GM12801 (cell line): ENCODE measurements around the gene CYP1A2.

Experiments used
- TF ChIP-seq, protein P1 (sequence below): IDR thresholded peaks from one replicate; pipeline ENCODE4 v1.5.1; 2011; ENCODE audit warnings: control low read depth; ENCODE audit not compliant: insufficient read length; ENCODE audit errors: extremely low read depth

Gene CYP1A2

DNA sequence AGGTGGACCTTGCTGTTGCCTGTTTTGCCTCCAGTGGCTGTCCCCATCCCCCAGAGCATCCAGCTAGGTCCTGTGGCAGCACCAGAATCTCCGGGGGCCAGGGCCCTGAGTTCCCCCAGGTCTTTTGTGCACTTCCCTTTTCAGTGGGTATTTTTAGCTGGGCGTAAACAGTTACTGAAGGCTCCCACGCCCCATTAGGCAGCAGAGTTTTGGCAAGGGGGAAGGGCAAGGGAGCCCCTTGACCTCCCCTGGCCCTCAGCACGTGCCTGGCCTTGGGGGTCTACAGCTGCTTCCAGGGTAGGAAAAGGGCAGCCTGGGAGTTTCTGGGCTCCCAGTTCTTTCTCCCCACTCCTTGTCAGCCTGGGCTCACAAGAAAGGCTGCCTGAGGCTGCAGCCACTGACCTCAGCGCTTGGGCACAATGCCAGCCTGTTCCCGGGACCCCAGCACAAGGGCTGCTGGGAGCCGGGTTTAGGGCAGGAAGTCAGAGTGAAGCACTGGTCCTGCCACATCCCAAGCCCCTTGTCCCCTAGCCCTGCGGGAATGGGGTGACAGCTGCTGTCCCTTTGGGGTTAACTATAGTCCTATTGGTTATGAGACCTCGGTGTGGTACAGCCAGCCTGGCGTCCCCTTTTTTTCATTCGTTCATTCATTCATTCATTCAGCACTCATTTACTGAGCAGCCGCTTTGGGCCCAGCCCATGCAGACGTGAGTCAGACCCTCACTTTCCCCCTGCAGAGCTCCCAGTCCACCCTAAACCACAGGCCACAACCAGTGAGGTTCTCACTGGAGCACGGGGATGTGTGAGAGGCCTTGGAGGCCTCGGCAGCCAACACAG, 41.7 kb downstream of the CYP1A2 start:
- TF ChIP-seq, protein P1, sequence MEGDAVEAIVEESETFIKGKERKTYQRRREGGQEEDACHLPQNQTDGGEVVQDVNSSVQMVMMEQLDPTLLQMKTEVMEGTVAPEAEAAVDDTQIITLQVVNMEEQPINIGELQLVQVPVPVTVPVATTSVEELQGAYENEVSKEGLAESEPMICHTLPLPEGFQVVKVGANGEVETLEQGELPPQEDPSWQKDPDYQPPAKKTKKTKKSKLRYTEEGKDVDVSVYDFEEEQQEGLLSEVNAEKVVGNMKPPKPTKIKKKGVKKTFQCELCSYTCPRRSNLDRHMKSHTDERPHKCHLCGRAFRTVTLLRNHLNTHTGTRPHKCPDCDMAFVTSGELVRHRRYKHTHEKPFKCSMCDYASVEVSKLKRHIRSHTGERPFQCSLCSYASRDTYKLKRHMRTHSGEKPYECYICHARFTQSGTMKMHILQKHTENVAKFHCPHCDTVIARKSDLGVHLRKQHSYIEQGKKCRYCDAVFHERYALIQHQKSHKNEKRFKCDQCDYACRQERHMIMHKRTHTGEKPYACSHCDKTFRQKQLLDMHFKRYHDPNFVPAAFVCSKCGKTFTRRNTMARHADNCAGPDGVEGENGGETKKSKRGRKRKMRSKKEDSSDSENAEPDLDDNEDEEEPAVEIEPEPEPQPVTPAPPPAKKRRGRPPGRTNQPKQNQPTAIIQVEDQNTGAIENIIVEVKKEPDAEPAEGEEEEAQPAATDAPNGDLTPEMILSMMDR = no peak

DNA sequence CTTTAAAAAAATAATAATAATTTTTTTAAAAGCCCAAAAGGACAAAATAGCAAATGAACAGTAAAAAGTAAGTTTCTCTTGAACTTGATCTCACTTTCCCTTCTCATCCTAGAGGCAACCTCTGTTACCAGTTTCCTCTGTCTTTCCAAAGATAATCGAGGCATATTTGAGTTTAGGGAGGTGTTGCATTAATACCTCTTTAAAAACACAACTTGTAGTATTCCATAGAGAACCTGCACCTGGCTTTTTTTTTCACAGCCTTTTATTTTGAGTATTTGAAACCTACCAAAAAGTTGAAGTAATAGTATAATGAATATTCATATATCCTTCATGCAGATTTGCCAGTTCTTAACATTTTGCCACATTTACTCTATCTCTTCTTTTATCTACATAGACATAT, 42.4 kb downstream of the CYP1A2 start:
- TF ChIP-seq, protein P1 = no peak

DNA sequence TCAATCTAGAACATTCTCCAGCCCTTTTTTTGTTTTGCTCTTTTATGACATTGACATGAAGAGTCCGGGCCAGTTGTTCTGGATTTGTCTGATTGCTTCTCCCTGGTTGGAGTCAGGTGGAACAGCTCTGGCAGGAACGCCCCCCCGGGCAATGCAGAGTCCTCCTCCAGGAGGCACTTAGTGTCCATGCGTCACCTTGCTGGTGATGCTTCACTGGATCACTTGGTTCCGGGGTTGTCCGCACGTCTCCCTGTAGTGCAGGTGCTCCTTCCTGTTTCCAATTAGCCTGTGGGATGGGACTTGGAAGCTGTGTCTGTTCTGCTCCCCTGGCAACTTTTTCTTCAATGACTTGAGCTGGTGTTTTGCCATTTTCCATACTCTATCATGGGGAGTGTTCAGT, 43.0 kb downstream of the CYP1A2 start:
- TF ChIP-seq, protein P1 = no peak

DNA sequence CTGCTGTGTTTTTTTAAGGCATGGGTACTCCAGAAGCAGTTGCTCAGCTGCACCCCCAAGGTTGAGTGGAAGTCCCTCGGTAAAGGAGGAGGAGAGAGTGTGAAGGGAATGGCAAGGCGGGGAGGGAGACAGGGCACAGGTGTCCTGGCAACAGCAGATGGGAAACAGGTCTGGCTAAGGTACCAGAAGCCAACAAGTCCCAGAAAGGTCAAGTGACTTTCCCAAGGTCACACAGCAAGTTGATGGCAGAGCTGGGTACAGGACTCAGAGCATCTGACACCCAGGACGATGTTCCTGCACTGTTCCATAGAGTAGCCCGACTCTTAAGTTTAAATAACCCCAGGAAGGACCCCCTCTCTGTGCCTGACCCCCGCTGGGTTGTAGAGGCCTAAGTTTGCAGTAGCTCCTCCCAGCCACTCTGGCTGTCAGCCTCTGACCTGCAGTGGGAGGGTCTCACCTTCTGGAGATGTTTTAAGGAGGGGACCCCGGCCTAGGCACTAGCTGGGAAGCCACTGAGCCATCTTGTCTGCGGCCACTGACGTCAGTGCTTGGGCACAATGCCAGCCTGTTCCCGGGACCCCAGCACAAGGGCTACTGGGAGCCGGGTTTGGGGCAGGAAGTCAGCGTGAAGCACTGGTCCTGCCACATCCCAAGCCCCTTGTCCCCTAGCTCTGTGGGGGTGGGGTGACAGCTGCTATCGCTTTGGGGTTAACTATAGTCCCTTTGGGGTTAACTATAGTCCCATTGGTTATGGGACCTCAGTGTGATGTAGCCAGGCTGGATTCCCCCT, 43.8 kb downstream of the CYP1A2 start:
- TF ChIP-seq, protein P1 = no peak

DNA sequence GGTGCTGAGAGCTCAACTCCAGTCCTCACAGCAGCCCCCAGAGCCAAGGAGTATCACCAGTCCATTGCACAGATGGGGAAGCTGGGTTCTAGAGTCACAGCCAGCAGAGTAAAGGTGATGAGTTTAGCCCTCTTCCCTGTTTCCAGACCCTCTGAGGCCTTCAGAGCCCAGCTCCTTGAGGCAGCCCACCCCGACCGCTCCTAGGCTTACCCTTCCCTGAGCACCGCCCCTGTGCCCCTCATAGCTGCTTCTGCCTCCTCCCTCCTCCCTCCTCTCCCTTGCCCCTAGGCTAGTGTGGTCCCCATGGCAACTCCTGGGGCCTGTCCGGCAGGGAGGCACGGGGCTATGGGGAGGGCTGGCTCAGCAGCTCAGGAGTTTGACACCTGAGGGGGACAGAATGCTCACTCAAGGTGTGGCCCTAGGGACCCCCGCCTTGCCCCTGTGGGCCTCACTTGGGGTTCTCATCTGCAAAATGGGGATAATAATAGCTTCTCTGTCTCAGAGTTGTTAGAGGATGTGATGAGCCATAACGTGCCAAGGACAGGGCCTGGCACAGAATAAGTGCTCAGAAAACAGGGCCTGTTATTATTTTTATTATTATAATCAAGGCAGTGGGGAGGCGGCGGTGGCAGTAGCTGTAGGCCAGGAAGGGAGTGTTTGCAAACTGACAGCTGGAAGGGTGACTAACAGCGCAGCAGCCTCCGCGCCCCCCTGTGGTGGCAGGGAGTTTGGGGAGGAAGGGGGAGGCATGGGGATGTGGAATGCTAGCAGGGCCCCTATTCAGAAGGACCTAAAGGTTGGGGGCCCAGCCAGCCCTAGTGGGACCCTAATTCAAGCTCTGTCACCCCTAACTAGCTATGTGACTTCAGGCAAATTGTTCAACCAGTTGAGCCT, 44.7 kb downstream of the CYP1A2 start:
- TF ChIP-seq, protein P1 = no peak

DNA sequence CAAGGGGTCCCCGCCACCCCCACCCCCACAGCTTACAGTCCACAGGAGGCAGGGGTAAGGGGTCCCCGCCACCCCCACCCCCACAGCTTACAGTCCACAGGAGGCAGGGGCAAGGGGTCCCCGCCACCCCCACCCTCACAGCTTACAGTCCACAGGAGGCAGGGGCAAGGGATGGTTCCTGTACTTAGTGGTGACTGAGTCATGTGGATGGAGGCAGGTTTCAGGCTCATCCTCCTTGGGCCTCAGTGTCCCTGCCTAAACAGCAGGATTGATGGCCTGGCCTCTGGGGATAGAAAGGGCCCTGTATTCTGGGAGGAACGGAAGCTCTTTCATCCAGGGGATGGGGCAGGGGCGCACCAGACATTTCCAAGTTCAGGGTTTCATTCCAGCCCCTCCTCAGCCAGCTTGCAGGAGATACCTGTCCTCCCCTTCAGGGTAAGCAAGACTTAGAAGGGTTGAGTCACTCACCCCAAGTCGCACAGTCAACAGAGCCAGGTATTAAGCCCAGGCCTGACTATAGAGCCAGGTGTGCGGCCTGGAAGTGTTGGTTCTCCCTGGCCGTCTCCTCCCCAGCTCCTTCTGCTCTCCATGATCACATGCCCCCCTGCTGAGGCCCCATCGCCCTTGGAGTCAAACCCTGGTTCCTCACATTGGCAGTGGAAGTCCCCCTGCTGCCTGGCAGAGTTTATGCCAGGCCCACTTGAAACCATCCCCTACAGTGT, 45.8 kb downstream of the CYP1A2 start:
- TF ChIP-seq, protein P1 = no peak
